DMS 273 (cell line): ENCODE measurements around the gene EIF4G3.
"Not testable (repeated sequence)": the region's sequence is repeated elsewhere in the genome, so short reads cannot be mapped to it uniquely, and the experiment has no call there.

Experiments
- DNase-seq: peaks from one replicate; lab custom pipeline; 2025; ENCODE audit not compliant: unreplicated experiment; lab: John Stamatoyannopoulos, UW

Gene EIF4G3

GRCh38 chr1:21034725-21035628 lies 141.7 kb downstream of the EIF4G3 start:
- no peak for DNase-seq

GRCh38 chr1:21032741-21033140 lies 144.0 kb downstream of the EIF4G3 start:
- DNase-seq = no peak

- no peak for DNase-seq
Observed at GRCh38 chr1:21030181-21030580, 146.5 kb downstream of the EIF4G3 start.

GRCh38 chr1:21028520-21029145 lies 148.1 kb downstream of the EIF4G3 start:
- DNase-seq = no peak

- no peak for DNase-seq
Observed at GRCh38 chr1:21027805-21028204, 148.9 kb downstream of the EIF4G3 start.

GRCh38 chr1:21024918-21025317 lies 151.8 kb downstream of the EIF4G3 start:
- no peak for DNase-seq

GRCh38 chr1:21024136-21024896 lies 152.4 kb downstream of the EIF4G3 start:
- DNase-seq = not testable (repeated sequence)

GRCh38 chr1:21022279-21023040 lies 154.2 kb downstream of the EIF4G3 start:
- peak; percentile 90 for DNase-seq

- no peak for DNase-seq
Observed at GRCh38 chr1:21021311-21021710, 155.4 kb downstream of the EIF4G3 start.

- no peak for DNase-seq
Observed at GRCh38 chr1:21020151-21020550, 156.5 kb downstream of the EIF4G3 start.

GRCh38 chr1:21018673-21019072 lies 158.0 kb downstream of the EIF4G3 start:
- DNase-seq = no peak

- DNase-seq = no peak
Observed at GRCh38 chr1:21013510-21013909, 163.2 kb downstream of the EIF4G3 start.

- no peak for DNase-seq
Observed at GRCh38 chr1:21012937-21013336, 163.8 kb downstream of the EIF4G3 start.

GRCh38 chr1:21007876-21008275 lies 168.8 kb downstream of the EIF4G3 start:
- DNase-seq = no peak

- DNase-seq = no peak
Observed at GRCh38 chr1:21005466-21006239, 171.0 kb downstream of the EIF4G3 start.

GRCh38 chr1:21003281-21004045 lies 173.2 kb downstream of the EIF4G3 start:
- no peak for DNase-seq

- no peak for DNase-seq
Observed at GRCh38 chr1:21001042-21001441, 175.7 kb downstream of the EIF4G3 start.

GRCh38 chr1:21000245-21000594 lies 176.5 kb downstream of the EIF4G3 start:
- DNase-seq = no peak

GRCh38 chr1:20999525-21000244 lies 177.0 kb downstream of the EIF4G3 start:
- DNase-seq = no peak
